Measurements from ENCODE around the gene CCL25.

Gene CCL25

GRCh38 chr19:8057545-8058270, 5.1 kb downstream of the CCL25 start:
- H3K27me3 ChIP-seq, result peaks cover 0 to 11% of the 10 kb centered on the region in 2 donors
- H3K4me3 ChIP-seq, result no peak overlapping the region
- H3K36me3 ChIP-seq, result no peaks in the 10 kb centered on the region
- DNase-seq, result no peak
- H3K9me3 ChIP-seq, result no peaks in the 10 kb centered on the region
- TF ChIP-seq CTCF (IDR thresholded peaks at IDR 0.05), result no peak
- intact Hi-C loops (cut with DNase I; ENCODE audit: low total_unique reads), result no loop called here
- H3K4me1 ChIP-seq, result no peaks in the 10 kb centered on the region
- no peak overlapping the region for H3K27ac ChIP-seq

GRCh38 chr19:8064911-8065874, 12.6 kb downstream of the CCL25 start:
- Histone ChIP-seq H3K4me3 (no peak overlapping the region), H3K9me3 (peaks cover 0 to 15% (median 14%) of the 10 kb centered on the region in 3 donors), H3K27ac (no peak overlapping the region), H3K27me3 (no peaks in the 10 kb centered on the region), H3K4me1 (no peaks in the 10 kb centered on the region), H3K36me3 (no peaks in the 10 kb centered on the region)
- no peak for TF ChIP-seq CTCF (IDR thresholded peaks at IDR 0.05)
- intact Hi-C loops (cut with DNase I; ENCODE audit: low total_unique reads), result no loop called here
- DNase-seq, result no peak

GRCh38 chr19:8065875-8066261, 13.3 kb downstream of the CCL25 start:
- H3K27me3 ChIP-seq, result no peaks in the 10 kb centered on the region
- DNase-seq, result no peak
- intact Hi-C loops (cut with DNase I; ENCODE audit: low total_unique reads), result no loop called here
- H3K36me3 ChIP-seq, result no peaks in the 10 kb centered on the region
- H3K27ac ChIP-seq, result no peak overlapping the region
- H3K9me3 ChIP-seq, result peaks cover 0 to 19% (median 17%) of the 10 kb centered on the region in 3 donors
- no peak for TF ChIP-seq CTCF (IDR thresholded peaks at IDR 0.05)
- no peak overlapping the region for H3K4me3 ChIP-seq
- H3K4me1 ChIP-seq, result no peaks in the 10 kb centered on the region

- Histone ChIP-seq H3K9me3 (peaks cover 0 to 19% (median 17%) of the 10 kb centered on the region in 3 donors), H3K4me3 (no peak overlapping the region), H3K27me3 (peaks cover 0 to 6% of the 10 kb centered on the region in 2 donors), H3K36me3 (no peaks in the 10 kb centered on the region), H3K27ac (no peak overlapping the region), H3K4me1 (no peaks in the 10 kb centered on the region)
- intact Hi-C loops (cut with DNase I; ENCODE audit: low total_unique reads), result no loop called here
- DNase-seq, result no peak
- TF ChIP-seq CTCF (IDR thresholded peaks at IDR 0.05), result peak in 1 of 2 experiments; percentile 14
Measured at GRCh38 chr19:8069096-8069973, 16.8 kb downstream of the CCL25 start.

GRCh38 chr19:8071912-8072311, 19.4 kb downstream of the CCL25 start:
- Histone ChIP-seq H3K27me3 (peaks cover 0 to 6% of the 10 kb centered on the region in 2 donors), H3K27ac (no peak overlapping the region), H3K36me3 (no peaks in the 10 kb centered on the region), H3K9me3 (peaks cover 0 to 19% (median 17%) of the 10 kb centered on the region in 3 donors), H3K4me1 (no peaks in the 10 kb centered on the region), H3K4me3 (no peak overlapping the region)
- DNase-seq, result no peak
- intact Hi-C loops (cut with DNase I; ENCODE audit: low total_unique reads), result no loop called here
- TF ChIP-seq CTCF (IDR thresholded peaks at IDR 0.05), result no peak
